ENCODE data around the gene MAPK10.

DNA sequence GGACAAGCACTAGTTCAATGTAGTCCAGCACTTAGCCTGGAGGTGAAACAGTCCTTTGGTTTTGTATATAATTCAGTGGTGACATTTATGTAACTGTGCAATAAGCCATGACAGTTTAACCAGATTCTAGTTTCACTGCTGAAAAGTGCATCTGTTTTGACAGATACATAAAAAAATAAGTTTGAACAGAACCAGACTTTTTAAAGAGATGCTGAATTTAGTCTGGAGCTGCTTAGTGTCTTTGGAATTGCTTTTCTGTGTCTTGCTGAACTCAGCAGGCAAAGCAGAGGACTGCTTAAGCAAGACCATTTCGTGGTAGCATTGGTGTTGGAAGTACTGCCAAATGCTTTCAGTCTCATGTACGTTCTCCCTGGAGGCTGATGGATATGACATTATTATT is 393.5 kb downstream of the MAPK10 start:
- TF ChIP-seq, protein P1, sequence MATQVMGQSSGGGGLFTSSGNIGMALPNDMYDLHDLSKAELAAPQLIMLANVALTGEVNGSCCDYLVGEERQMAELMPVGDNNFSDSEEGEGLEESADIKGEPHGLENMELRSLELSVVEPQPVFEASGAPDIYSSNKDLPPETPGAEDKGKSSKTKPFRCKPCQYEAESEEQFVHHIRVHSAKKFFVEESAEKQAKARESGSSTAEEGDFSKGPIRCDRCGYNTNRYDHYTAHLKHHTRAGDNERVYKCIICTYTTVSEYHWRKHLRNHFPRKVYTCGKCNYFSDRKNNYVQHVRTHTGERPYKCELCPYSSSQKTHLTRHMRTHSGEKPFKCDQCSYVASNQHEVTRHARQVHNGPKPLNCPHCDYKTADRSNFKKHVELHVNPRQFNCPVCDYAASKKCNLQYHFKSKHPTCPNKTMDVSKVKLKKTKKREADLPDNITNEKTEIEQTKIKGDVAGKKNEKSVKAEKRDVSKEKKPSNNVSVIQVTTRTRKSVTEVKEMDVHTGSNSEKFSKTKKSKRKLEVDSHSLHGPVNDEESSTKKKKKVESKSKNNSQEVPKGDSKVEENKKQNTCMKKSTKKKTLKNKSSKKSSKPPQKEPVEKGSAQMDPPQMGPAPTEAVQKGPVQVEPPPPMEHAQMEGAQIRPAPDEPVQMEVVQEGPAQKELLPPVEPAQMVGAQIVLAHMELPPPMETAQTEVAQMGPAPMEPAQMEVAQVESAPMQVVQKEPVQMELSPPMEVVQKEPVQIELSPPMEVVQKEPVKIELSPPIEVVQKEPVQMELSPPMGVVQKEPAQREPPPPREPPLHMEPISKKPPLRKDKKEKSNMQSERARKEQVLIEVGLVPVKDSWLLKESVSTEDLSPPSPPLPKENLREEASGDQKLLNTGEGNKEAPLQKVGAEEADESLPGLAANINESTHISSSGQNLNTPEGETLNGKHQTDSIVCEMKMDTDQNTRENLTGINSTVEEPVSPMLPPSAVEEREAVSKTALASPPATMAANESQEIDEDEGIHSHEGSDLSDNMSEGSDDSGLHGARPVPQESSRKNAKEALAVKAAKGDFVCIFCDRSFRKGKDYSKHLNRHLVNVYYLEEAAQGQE (IDR thresholded peaks at IDR 0.05; ENCODE audit: insufficient read depth in 1 of 2, low read depth in 2 of 2, low read length in 2 of 2) = no peak
- TF ChIP-seq TAF1 (IDR thresholded peaks at IDR 0.05; ENCODE audit: borderline replicate concordance, insufficient read depth, low read length) = no peak

Measured in PFSK-1 (cell line).